Breast epithelium (tissue), 3 donors: ENCODE data around the gene BAIAP2L2.

ENCODE experiments used
- CTCF ChIP-seq, 3 donors: fragments of 450-650 bp; IDR thresholded peaks; one replicate each; pipeline ENCODE4 v1.5.1; 2016 to 2017; ENCODE audit warnings: antibody characterized with exemption in 3 of 3, mild to moderate bottlenecking in 3 of 3, moderate library complexity in 3 of 3
- POLR2A ChIP-seq: fragments of 450-650 bp; IDR thresholded peaks from one replicate; pipeline ENCODE4 v1.6.1; 2016; ENCODE audit warnings: antibody characterized with exemption, mild to moderate bottlenecking, moderate library complexity
- POLR2AphosphoS5 ChIP-seq, 3 donors: sonication (generic); formaldehyde crosslinking; IDR thresholded peaks; one replicate each; pipeline ENCODE4 v1.6.1; 2017; ENCODE audit warnings: antibody characterized with exemption in 3 of 3

- TF ChIP-seq POLR2A: no peak
- TF ChIP-seq CTCF (IDR thresholded peaks at IDR 0.05): no peak
- no peak for TF ChIP-seq POLR2AphosphoS5 (IDR thresholded peaks at IDR 0.05)
These were observed 22.8 kb upstream of the BAIAP2L2 start for GRCh38 chr22:38133331-38133730.
